GM19467 (cell line): ENCODE data around the gene SBF2.
A peak's percentile ranks its signal among the peaks of the same experiment; 100 is the strongest.
"Not testable (repeated sequence)": the region's sequence is repeated elsewhere in the genome, so short reads cannot be mapped to it uniquely, and the experiment has no call there.

Experiments used
- ATAC-seq: cut with Tn5 transposase; IDR thresholded peaks from one replicate; pipeline ENCODE4 v1.9.1; 2021; ENCODE audit warnings: mild to moderate bottlenecking, moderate library complexity; ENCODE audit not compliant: unreplicated experiment

The SBF2 gene

GRCh38 chr11:9971894-9972293, 322.1 kb downstream of the SBF2 start:
- ATAC-seq, result no peak

DNA sequence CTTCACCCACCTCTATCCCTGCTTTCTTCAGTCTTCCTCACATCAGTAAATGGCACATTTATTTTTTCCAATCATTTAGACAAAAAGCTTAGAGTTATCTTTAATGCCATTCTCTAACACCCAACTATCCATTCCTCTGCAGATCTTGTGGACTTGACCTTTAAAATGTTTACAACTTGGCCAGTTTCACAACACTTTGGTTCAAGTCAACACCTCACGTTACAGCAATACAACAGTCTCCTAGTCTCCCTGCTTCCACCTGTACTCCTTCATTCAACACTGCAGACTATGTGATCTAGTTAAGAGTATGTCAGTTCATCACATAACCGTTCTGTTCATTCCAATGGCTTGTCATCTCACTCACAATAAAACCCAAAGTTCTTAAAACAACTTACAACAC, 325.0 kb downstream of the SBF2 start:
- no peak for ATAC-seq

- ATAC-seq, result peak; percentile 79
Measured at GRCh38 chr11:9962722-9963121, 331.3 kb downstream of the SBF2 start.

DNA sequence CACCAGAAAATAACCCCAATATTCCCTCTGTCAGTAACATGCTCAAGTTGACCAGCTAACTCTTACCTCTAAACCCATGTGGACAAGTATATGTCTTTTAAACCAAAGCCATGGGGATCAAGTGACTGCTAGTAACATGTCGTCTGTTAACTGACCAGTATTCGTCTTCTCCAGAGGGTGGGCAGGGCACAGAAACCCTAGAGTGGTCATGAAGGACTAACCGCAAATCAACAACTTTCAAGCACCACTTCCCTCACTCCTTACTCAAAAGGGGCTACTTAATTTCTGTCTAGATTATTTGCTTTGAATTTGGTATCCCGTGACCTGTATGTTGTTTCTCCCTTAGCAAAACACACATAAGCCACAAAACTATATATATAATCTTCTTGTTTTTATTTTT, 336.9 kb downstream of the SBF2 start:
- no peak for ATAC-seq

DNA sequence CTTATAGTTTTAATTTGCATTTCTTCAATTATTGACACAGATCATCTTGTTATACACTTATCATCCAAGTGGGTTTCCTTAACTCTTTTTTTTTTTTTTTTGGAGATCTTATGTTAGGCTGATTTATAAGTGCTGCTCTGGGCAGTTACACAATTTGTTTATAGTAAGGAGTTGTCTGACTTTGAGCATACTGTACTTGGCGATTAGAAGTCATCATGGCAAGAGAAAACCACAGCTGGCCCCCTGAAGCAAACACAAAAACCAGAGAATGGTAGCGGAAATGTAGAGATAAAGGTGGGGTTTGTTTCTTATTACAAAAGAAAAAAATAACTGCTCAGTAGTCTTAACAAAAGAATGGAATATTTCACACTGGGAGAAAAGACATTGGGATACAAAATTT, 337.5 kb downstream of the SBF2 start:
- ATAC-seq, result no peak

GRCh38 chr11:9955391-9955790, 338.6 kb downstream of the SBF2 start:
- ATAC-seq, result no peak

- ATAC-seq, result no peak
Measured at GRCh38 chr11:9953994-9954626, 339.9 kb downstream of the SBF2 start.

GRCh38 chr11:9952511-9953196, 341.4 kb downstream of the SBF2 start:
- ATAC-seq, result no peak

DNA sequence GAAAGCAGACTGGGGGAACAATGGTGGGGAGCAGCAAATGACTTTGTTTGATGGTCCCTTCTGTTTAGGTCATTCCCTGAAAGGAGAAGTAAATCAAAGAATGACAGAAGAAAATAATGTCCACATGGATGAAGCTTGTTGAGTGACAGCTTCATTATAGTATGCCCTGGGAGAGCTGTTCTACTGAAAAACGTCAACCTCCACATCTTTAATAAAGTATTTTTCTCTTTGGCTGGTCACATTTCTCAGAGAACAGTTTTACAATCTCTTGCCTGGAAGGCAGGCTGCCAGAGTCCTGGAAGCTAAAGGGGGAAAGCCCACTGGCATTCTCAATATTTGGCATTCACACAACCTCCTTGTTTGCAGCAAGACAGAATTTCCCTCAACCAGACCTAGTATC, 342.2 kb downstream of the SBF2 start:
- ATAC-seq, result no peak

DNA sequence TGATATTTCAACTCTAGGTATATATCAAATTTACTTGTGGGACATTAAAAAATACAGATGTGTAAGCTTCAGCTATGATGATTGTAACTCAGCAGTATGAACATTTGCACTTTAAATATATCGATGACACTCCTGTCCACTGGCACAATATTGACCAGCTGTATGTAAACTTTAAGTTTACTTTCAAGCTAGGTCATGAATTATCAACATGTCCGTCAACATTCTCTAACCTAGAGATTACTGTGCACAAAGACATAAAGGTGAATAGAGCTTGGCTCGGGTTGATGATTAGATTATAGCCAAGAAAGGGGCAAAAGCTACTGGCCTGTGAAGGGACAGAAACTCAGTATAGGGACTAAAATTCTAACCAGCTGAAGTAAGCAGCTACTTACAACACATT, 343.6 kb downstream of the SBF2 start:
- no peak for ATAC-seq

DNA sequence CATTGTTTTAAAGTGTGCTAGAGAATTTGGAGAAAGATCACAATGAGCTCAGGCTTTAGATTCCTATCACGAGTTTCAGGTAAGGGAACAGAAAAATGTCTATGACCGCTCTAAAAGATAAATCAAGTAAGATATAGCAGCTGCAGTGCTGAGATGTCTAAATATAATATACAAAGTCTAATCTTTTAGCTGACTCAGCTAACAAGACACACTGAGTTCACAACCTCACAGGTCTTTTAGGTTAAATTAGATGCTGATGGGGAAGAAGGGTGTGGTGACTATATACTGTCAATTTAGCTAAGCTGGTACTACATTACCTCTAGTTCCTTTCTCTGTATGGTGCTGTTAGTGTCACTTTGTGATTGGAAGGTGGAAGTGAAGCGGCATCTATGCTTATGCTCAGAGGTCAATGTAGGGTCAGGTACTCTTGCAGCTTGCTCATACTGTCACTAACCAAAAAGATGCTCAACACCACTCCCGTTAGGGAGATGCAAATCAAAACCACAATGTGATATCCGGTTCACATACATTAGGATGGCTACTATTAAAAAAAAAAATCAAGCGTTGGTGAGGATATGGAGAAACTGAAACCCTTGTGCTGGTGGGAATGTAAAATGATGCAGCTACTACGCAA, 346.7 kb downstream of the SBF2 start:
- no peak for ATAC-seq

DNA sequence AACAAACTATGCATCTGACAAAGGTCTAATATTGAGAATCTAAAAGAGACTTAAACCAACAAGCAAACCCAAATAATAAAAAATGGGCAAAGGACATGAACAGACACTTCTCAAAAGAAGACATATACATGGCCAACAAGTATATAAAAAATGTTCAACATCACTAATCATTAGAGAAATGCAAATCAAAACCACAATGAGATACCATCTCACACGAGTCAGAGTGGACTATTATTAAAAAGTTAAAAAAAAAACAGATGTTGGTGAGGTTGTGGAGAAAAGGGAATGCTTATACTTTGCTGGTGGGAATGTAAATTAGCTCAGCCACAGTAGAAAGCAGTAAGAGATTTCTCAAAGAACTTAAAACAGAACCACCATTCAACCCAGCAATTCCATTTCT, 348.3 kb downstream of the SBF2 start:
- not testable (repeated sequence) for ATAC-seq

DNA sequence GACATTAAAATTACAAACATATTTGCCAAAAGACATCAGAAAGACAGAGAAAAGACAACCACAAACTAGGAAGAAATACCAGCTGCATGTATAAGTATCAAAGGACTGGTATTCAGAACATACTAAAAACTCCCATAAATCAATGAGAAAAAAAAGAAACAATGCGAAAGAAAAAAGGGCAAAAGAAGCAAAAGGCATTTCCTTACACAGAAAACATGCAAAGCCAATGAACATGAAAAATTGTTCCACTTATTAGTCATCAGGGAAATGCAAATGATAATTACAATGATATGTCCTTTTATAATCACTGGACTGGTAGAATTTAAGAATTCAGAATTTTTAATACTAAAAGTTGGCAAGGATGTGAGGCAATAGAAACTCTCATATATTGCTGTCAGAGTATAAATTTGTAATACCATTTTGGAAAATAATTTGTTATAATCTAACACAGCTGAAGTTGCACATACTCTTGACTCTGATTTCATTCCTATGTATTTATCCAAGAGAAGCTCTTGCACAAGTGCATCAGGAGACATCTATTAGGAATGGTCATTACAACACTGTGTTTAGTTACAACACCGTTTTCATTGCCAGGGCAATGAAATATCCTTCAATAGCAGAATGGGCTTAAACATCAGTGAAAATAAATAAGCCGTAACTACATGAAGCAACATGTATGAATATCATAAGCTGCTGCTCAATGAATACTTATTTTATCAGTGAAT, 350.5 kb downstream of the SBF2 start:
- ATAC-seq, result no peak

- ATAC-seq, result no peak
Measured at GRCh38 chr11:9941991-9942390, 352.0 kb downstream of the SBF2 start.

DNA sequence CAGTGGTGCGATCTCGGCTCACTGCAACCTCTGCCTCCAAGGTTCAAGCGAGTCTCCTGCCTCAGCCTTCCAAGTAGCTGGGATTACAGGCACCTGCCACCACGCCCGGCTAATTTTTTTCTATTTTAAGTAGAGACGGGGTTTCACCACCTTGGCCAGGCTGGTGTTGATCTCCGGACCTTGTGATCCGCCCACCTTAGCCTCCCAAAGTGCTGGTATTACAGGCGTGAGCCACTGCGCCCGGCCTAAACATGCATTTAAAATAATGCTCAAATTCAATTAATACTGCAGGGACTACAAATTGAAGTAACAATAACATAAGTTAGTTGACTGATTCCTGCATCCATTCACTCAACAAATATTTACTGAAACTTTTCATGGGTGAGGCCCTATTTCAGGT, 354.9 kb downstream of the SBF2 start:
- not testable (repeated sequence) for ATAC-seq

DNA sequence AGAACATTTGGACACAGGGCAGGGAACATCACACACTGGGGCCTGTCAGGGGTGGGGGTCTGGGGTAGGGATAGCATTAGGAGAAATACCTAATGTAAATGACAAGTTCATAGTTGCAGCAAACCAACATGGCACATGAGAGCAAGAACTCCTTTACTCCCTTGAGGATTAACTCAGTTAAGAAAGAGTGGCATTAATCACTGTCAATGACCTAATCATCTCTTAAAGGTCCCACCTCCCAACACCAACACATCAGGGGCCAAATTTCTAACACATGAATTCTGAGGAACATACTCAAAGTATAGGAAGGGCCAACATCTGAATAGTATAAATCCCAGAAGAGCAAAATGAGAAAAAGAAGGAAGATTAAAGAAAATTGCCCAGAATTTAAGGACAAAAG, 357.3 kb downstream of the SBF2 start:
- ATAC-seq, result no peak

DNA sequence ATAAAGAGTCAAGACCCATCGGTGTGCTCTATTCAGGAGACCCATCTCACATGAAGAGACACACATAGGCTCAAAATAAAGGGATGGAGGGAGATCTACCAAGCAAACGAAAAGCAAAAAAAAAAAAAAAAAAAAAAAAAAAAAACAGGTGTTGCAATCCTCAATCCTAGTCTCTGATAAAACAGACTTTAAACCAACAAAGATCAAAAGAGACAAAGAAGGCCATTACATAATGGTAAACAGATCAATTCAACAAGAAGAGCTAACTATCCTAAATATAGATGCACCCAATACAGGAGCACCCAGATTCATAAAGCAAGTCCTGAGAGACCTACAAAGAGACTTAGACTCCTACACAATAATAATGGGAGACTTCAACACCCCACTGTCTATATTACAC, 361.2 kb downstream of the SBF2 start:
- ATAC-seq, result not testable (repeated sequence)

- ATAC-seq, result not testable (repeated sequence)
Measured at GRCh38 chr11:9930562-9931331, 363.3 kb downstream of the SBF2 start.

- ATAC-seq, result no peak
Measured at GRCh38 chr11:9927670-9928069, 366.3 kb downstream of the SBF2 start.

DNA sequence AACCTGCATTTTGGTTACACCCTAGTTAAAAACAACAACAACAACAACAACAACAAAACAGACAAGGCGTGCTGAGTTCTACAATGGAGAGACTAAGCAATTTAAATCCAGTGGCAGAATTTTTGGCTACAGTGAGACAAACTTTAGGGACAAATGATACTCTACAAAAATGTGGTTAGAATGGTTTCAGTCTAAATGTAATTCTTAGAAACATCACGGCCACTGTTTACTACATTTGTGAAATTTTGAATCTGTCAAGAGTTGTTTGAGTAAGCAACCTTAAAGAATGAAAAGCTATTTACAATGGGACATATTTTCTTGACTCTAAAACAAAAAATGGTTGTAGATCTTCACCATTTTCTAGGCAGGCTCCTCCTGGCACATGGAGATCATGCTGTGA, 370.7 kb downstream of the SBF2 start:
- ATAC-seq, result no peak

DNA sequence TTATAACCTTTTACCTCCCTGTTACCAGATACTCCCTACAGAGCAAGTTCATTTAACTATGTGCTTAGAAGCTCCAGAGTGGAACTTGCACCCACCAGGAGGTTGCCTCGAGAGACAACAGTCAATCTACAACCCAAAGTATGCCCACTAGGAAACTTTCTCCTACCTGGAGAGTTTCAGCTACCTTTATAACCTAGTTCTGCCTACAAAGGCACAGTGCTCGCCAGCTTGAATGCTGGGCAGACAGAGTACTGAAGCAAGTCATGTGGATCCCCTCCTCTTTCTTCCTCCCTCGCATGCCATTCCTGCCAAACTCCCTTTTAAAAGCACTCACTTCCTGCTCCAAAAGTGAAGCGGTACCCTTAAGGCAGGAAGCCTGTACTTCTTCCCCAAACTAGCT, 371.2 kb downstream of the SBF2 start:
- ATAC-seq, result no peak
